GM21737 (cell line): ENCODE results near the gene PSMD1.

Experiments
- ATAC-seq: cut with Tn5 transposase; IDR thresholded peaks from one replicate; pipeline ENCODE4 v1.9.1; 2021; ENCODE audit warnings: mild to moderate bottlenecking, moderate library complexity; ENCODE audit not compliant: unreplicated experiment

The PSMD1 gene

DNA sequence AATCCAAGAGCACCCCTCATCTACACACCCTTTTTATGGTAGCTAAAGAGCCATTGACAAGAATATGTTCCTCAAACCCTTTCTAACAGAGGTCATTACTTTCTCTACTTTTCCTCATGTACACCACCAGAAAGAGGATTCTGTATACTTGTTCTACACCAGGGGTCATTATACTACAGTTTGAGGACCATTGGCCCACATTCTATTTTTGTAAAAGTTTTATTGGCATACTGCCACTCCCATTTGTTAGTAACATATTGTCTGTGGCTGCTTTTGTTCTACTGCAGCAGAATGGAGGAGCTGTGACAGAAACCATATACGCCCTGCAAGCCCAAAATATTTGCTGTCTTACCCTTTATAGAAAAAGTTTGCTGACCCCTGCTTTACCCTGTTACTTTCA lies 53.9 kb downstream of the PSMD1 start:
- ATAC-seq: no peak

DNA sequence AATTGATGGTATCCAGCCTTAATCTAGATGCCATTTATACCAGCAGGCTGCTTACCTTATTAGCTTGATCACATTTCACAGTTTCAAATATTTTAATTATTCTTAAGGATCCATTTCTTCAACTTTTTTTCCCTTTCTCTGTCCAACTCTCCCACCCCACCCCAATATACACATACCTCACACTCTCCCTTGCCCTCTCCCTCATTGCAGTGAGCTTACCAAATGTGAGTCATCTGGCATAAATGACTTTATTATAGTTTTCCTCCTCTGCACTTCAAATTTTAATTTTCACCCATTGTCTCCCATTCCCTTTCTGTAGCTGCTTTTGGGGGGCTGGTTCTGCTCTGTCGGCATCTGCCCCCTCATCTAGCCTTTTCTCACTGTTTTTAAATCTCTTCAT lies 55.3 kb downstream of the PSMD1 start:
- ATAC-seq: no peak

DNA sequence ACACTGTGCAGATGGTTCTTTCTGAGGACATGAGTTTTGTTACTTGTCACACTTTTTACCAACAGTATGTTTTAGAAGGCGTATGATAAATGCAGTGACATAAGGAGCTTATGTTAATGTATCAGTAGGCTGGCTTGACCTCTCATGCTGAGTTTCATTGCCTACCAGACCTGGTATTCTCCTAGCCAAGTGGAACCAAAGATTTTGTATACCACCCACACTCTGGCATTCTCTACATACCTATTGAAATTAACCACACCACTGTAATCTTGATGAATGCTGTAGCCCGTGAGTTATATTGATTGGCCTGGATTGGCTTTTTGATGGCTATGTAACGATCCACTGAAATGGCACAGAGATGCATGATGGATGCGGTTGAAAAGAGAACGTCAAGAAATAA lies 56.8 kb downstream of the PSMD1 start:
- no peak for ATAC-seq

DNA sequence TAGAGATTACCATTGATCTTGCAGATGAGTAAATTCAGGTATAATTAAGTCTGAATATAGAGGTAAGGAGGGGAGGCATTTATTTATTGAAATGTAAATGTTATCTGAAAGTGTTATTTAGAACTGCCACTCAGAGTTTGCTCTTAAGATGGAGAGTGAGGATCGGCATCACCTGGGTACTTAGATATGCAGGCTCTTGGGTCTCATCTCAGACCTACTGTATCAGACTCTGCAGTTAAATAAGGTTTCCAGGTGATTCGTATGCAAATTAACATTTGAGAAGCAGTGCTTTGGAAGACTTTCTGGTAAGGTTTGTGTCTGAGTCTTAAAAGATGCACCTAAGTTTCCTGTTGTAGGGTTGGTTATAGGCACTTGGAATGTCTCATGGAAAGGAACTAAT lies 59.0 kb downstream of the PSMD1 start:
- ATAC-seq: no peak

DNA sequence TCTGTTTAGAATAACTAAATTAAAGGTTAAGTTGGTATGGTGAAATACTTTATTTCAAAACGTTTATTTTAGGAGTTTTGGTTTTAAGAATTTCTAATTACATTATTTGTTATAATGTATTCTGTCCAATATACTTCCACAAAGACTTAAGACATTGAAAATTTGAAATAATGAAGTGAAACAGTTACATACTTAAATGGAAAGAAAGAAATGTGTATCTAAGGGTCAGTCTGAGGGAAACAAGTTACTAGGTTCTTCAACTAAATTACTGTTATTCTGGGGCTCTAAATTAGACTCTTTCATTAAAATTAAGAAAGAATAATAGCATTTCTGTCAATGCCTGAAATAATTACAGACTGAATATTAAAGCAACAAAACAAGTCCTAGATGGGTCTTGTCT lies 60.5 kb downstream of the PSMD1 start:
- ATAC-seq: no peak

DNA sequence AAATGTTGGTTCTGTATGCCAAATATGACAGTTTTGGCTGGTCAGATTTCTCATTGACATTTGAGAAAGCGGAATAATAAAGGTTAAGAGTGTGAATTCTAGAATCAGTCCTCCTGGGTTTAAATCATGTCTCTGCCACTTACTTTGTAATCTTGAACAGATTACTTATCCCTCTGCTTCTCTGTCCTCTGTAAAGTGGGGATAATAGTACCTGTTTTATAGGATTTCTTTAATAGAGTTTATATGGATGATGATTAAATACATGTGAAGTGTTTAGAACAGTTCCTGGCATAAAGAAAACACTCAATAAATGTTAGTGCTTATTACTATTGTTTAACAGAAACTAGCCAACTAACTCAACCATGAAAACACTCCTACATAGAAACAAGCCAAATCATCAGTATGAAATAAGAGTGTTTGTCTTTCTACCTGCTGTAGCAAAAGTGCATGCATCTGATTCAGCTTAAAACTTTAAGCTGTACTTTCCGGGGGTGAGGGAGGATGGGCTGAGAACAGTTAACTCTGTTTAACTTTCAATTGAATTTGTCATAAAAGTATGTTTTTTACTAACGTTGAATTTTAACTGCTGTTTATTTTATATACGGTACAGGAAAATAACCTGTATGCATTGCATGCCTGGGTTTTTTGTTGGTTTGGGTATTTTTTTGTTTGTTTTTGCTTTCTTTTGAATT lies 61.4 kb downstream of the PSMD1 start:
- no peak for ATAC-seq

DNA sequence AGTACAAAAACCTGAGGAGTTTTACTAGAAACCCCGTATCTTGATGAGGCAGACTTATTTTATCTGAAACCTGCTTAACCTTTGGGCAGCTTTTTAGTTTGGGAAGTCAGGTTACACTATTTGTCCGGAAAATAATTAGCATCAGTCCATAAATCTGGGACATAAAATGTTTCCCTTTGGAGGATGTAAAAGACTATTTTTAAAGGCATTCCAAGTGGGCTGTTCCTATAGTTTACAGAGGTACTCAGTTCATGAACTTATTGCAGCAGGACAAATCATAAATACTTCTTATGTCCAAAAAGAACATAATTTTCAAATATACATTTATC lies 61.9 kb downstream of the PSMD1 start:
- ATAC-seq: no peak

DNA sequence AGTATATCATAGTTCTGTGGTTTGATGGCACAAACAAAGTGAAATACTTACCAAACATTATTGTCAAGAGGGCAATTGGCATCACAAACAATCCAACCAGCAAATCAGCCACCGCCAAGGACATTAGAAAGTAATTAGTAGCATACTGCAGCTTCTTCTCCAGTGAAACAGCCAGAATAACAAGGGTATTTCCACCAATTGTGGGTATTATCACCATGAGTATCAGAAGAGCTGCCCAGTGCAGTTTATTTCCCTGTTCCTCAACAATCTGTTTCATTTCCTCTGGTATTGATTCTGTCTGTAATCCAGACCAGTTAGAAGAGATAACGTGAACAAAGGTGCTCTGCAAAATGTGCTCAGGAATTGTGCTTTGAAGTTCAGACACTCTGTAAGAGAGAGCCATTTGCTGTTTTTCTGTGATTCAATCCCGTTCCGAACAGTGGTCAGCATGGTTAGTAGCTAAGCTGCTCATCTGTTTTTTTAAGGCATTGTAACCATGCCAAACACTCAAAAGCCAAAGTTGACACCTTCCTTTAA lies 66.8 kb downstream of the PSMD1 start:
- no peak for ATAC-seq

DNA sequence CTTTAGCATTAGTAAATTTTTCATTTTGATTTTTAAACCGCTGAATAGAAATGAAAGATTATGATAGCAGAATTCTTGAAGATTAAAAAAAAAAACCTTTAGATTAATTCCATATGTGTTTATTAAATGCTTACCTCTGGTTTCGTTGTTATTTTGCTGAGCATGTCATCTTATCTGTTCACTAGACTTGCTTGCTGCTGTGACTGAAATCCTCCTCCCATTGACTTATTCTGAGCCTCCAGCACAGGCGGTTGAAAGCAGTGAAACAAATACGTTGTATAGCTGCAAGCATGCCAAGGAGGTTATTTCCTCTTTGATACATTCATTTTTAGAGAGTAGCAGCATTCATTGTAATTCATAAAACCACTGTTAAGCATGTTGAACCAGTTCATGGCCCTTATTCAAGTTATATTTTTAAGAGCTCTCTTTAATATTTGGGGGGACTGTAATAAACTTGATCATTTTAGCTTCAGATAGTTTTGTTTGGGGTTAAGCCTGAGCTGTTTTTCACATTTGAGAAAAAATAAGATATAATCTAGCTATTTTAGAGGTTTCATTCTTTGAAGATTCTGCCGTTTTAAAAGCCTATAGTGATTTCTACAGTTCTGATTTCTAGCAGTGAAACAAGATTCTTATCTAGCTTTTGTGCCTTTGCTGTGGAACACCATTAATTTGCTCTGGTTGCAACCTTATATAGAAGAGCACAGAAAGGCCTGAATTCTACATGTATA lies 68.3 kb downstream of the PSMD1 start, which contains the start of gene HTR2B:
HTR2B (minus strand) TSS at position 205 of the 731 bp plus-strand sequence. CDS start 1,278 bp downstream, outside the sequence.
- no peak for ATAC-seq

DNA sequence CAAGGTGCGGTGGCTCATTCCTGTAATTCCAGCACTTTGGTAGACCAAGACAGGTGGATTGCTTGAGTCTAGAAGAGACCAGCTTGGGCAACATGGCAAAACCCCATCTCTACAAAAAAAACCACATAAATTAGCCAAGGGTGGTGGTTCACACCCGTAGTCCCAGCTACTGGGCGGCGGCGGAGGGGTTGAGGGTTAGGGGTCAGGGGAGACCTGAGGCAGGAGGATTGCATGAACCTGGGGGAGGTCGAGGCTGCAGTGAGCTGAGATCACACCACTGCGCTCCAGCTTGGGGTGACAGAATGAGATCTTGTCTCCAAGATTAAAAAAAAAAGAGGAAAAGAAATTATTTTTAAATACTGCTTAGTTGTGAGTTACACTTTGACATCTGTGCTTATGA lies 69.5 kb downstream of the PSMD1 start:
- no peak for ATAC-seq

DNA sequence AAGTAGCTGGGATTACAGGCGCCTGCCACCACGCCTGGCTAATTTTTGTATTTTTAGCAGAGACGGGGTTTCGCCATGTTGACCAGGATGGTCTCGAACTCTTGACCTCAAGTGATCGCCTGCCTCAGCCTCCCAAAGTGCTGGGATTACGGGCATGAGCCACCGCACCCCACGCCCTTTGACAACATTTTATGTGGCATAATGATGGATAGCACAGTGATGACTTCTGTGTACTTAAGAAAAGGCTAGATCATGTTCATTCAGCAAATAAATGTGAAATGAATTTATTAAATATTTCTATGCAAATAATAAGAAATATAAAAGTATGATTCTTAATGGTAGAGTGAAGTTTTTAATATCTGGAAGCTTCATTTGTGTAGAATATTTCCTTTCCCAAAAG lies 70.8 kb downstream of the PSMD1 start:
- ATAC-seq: no peak

DNA sequence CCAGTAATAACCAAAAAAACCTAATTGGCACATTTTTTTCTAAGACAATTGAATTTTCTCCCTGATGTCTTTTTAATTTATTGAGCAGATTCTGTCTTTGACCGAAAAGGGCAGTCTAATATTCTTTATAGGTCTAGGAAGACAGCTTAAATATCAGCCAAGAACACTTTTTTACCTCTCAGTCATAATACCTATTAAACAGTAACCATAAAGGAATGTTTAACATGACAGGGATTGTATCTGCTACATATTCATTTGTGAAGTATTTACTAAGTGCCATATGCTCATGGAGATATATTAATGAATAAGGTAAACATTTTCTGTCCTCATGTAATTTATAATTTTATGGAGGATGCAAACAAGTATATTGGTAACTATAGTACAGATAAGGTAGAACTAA lies 71.3 kb downstream of the PSMD1 start:
- no peak for ATAC-seq

DNA sequence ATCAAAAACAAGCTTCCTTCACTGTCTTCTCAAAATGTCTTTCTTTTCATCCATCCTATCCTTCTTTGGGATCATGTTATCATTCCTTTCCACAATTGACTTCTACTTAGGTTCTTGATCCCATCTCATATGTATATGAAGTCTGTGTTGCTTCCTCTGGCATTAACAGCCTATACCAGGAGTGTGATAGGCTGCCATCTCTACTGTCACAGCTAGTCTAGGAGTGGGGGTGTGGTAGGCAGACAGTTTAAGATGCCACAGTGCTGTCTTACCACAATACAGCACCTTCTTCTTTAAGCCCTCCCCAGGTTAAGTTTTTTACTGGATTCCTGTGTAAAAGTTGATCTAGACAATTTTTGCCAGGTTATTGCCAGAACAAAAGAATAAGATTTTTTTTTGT lies 71.9 kb downstream of the PSMD1 start:
- ATAC-seq: no peak

DNA sequence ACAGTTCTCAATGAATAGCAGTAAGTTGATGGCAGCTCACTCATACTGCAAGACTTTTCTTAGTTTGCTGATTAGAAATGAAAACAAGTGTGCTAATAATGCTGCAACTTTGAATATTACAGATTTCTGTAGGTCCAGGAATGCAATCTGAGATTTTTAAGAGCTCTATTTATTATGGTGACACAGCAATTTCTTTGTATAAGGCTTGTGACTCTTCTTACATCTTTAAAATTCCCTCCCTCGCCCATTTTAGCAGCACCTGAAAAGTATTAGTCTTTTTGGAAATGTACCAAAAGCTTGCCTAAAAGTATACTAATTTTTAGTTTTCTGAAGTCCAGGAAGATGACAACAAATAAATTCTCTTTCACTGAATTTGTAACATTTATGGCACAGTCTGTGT lies 72.5 kb downstream of the PSMD1 start:
- no peak for ATAC-seq

DNA sequence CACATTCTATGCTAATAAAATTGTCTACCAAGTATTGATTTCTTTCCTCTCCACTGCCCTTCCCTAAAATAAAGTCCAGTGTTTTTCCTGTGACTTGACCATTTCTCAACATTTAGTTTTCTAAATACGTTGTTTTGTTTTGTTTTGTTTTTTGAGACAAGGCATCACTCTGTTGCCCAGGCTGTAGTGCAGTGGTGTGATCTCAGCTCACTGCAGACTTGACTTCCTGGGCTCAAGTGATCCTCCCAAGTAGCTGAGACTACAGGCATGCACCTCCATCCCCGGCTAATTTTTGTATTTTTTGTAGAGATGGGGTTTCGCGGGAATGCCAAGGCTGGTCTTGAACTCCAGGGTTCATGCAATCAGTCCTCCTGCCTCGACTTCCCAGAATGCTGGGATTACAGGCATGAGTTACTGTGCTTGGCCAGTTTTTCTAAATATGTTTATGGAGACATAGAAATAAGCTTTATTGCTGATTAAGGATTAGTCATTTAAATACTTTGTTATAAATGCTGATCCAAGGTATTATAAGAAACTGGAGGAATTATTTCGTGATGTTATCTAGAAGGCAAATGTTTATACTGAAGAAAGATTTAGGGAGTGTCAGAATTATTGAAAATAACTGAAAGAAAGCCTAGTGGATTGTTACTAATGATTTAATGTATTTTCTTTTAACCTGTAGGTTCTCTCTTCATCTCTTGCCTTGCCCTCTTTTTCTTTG lies 73.8 kb downstream of the PSMD1 start:
- ATAC-seq: no peak

DNA sequence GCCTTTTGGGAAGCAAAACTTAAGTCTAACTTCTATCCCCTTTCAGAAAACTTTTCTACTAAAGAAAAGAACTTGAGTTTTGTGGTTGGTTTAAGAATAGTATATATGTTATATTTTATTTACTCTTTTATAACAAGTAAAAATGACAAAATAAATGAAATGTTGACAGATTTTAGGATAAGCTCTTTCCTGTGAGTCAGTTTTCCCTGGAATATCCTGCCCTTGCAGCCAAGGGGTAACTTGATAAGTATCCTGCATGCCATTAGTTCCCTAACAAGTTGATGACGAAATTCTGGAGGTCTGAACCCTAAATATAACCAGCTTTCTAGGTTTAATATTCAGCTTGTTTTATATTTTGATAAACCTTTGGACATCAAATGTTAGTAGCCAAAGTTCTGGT lies 75.5 kb downstream of the PSMD1 start:
- ATAC-seq: no peak

DNA sequence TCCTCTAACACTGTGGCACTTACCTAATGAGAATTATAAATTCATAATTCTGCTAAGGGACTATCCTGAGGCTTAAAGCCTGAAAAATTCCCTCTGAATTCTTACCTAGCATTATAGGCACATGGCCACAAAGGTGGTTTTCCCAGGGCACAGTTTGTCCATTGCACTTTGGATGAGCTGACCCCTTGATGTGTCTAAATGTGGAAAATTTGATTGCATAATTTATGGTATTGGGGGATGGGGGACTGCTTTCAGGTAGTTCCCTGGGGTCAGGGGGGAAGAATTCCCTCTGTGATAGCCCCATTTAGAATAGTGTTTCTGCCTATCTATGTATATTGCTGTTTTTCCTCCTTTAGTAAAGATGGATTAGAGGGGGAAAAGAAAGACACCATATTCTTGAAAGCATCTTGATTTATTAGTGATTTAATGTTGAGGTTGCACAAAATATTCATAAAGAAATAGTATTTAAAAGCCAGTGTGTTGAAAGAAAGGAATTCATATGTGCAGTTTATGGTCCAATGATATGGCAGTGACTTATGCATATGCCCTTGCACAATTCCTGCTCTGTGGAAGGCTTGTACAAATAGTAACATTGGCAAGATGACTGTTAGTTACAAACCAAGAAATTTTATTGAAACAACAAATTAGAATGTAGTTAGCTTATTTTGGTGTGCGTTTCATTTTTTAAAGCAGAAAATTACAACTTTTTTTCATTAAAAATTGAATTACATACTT lies 76.9 kb downstream of the PSMD1 start:
- no peak for ATAC-seq

DNA sequence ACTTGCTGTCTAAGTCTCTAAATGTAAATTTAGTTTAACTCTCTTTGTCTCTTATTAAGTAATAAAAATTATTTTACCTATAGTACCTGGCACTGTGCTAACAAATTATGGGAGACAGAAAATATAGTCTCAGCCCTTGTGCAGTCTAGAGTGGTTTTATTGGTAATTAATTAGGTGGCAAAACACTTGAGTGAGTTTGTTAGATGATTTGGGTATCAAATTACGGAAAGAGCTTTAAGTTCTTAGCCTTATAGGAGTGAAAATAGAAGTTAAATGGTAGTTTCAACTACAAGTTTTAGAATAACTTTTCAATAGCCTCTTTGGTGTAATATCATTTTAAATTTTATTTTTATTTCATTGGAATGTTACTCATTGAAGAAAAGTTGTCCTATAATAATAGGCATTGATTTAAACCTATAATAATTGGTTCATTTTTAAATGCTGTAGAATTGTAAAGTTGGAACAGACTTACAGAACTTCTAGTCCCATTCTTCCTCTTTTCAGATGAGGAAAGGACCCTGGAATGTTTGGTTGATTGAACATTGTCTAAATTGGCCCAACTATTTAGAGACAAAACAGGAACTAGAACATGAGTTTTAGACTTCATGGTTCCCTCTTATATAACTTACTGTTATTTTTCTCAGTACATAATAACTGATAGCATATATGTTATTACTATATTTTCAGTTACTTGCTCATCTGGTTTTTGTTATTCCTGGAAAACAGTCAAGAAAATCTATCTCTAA lies 78.4 kb downstream of the PSMD1 start:
- ATAC-seq: no peak

DNA sequence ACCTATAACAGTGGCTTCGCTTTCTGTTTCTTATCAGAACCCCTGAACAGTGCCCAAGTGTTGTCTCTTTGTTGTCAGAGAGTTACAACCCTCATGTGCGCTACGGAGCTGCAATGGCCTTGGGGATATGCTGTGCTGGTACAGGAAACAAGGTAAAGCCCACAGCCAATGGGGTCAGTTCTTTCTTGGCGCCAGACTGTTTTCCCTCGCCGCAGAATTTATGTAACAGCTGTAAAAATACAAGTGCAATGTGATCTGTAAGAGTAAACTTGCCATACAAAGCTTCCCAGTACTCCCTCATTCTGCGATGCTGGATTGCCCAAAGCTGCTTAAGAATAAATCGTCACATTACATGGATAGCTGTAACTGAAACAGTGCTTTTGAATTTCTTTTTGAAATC lies 82.0 kb downstream of the PSMD1 start:
- no peak for ATAC-seq

DNA sequence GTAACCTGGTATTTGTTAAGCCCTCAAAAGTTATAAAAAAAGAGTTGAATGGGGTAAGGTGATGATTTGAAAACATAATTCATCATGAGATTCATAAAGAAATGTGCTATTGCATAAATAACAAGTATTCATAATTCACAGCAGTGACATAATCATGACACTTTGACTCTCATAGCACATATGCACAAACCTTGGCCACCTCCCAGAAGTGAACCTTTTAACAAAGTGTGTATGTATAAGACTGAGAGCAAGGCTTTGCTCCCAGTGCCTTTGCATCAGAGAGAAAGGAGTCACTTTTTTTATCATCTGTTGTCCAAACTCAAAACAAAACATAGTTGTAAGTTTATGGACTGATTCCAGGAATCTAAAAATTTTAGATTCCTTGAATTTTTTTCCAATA lies 83.1 kb downstream of the PSMD1 start:
- ATAC-seq: no peak
